ENCODE results near the gene PLD6.

Gene PLD6

GRCh38 chr17:17239832-17240231 is 33.7 kb upstream of the PLD6 start:
- Histone ChIP-seq H3K4me3 (ENCODE audit: low read length, poor library complexity, severe bottlenecking) (no peak overlapping the region), H3K9ac (ENCODE audit: low read depth, low read length, poor library complexity, severe bottlenecking) (no peak overlapping the region), H3K9me2 (replicated peaks; ENCODE audit: low read depth, low read length) (no peaks in the 10 kb centered on the region), H3K9me3 (ENCODE audit: insufficient read depth, low read depth, low read length) (no peaks in the 10 kb centered on the region), H2AFZ (ENCODE audit: low read length) (no peak overlapping the region), H4K20me1 (ENCODE audit: insufficient read depth, low read length, poor library complexity, severe bottlenecking) (no peaks in the 10 kb centered on the region), H3K4me2 (ENCODE audit: low read depth, low read length, poor library complexity, severe bottlenecking) (peak overlapping the region; percentile 13), H3K27me3 (ENCODE audit: insufficient read depth, low read length, poor library complexity, severe bottlenecking) (no peaks in the 10 kb centered on the region), H3K79me2 (ENCODE audit: insufficient read depth, low read length) (peaks cover 26% of the 10 kb centered on the region; the same call in 1 of the 2 replicates), H3K4me1 (ENCODE audit: insufficient read depth, low read length, poor library complexity, severe bottlenecking) (peaks cover 21% of the 10 kb centered on the region), H3F3A (ENCODE audit: low read depth) (no peaks in the 10 kb centered on the region; the same call in 1 of the 2 replicates), H3K36me3 (ENCODE audit: insufficient read depth, low read length) (no peaks in the 10 kb centered on the region)
- no peak for TF ChIP-seq EZH2phosphoT487 (IDR thresholded peaks at IDR 0.05; ENCODE audit: borderline replicate concordance)
- no peak for TF ChIP-seq CTCF (conservative IDR thresholded peaks at IDR 0.05; ENCODE audit: low read length)

GRCh38 chr17:17237026-17237799 is 31.1 kb upstream of the PLD6 start, which contains the start of gene FLCN:
FLCN (minus strand) TSS chr17:17237168; CDS start chr17:17228137, 9,031 bp downstream.
- H3K4me1 ChIP-seq (ENCODE audit: insufficient read depth, low read length, poor library complexity, severe bottlenecking): peaks cover 21% of the 10 kb centered on the region
- H3K9me3 ChIP-seq (ENCODE audit: insufficient read depth, low read depth, low read length): no peaks in the 10 kb centered on the region
- peak within 1 kb of the TSS; percentile 75 for H3K4me2 ChIP-seq (ENCODE audit: low read depth, low read length, poor library complexity, severe bottlenecking)
- H3K79me2 ChIP-seq (ENCODE audit: insufficient read depth, low read length): peaks cover 31% of the 10 kb centered on the region; the same call in 1 of the 2 replicates
- H3K9me2 ChIP-seq (replicated peaks; ENCODE audit: low read depth, low read length): no peaks in the 10 kb centered on the region
- no peaks in the 10 kb centered on the region for H3K36me3 ChIP-seq (ENCODE audit: insufficient read depth, low read length)
- H3K9ac ChIP-seq (ENCODE audit: low read depth, low read length, poor library complexity, severe bottlenecking): peak within 1 kb of the TSS; percentile 88
- TF ChIP-seq CTCF (conservative IDR thresholded peaks at IDR 0.05; ENCODE audit: low read length) (no peak), EZH2phosphoT487 (IDR thresholded peaks at IDR 0.05; ENCODE audit: borderline replicate concordance) (no peak)
- H4K20me1 ChIP-seq (ENCODE audit: insufficient read depth, low read length, poor library complexity, severe bottlenecking): no peaks in the 10 kb centered on the region
- peak within 1 kb of the TSS; percentile 99 for H2AFZ ChIP-seq (ENCODE audit: low read length)
- no peaks in the 10 kb centered on the region for H3K27me3 ChIP-seq (ENCODE audit: insufficient read depth, low read length, poor library complexity, severe bottlenecking)
- no peaks in the 10 kb centered on the region; the same call in 1 of the 2 replicates for H3F3A ChIP-seq (ENCODE audit: low read depth)
- H3K4me3 ChIP-seq (ENCODE audit: low read length, poor library complexity, severe bottlenecking): peak within 1 kb of the TSS; percentile 90

DNA sequence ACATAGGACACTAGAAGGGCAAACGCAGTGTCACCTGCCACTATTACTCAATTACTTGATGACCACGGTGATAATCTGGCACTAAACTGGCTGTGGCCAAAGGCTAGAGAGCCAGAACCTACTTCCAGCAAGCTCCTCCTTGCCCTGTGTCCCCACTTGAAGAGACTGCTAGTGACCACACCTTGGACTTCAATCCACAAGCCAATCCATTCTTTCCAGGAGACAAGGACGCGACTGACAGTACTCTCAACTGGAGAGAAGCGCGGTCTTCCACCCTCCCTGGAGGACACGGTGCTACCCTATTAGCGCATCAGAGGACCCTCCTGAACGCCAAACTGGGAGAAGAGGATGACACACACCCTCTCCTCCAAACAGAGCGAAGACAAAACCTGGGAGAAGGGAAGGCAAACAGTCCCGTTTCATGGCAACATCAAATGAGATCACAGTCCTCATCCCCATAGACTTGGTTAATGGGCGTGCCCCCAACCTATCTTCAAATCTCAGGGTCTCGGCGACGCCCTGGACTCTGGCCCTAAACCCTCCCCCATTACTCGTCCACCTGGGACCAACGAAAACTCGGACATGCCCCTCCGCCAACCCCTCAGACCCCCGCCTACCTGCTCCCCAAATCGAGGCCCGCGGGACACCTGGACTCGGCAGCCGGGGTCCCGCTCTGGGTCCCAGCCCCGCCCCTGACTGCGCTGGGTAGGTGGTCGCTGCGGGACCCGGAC is 30.3 kb upstream of the PLD6 start:
- H3K4me2 ChIP-seq (ENCODE audit: low read depth, low read length, poor library complexity, severe bottlenecking): peak overlapping the region; percentile 75
- peaks cover 31% of the 10 kb centered on the region; the same call in 1 of the 2 replicates for H3K79me2 ChIP-seq (ENCODE audit: insufficient read depth, low read length)
- no peak for TF ChIP-seq EZH2phosphoT487 (IDR thresholded peaks at IDR 0.05; ENCODE audit: borderline replicate concordance)
- TF ChIP-seq CTCF (conservative IDR thresholded peaks at IDR 0.05; ENCODE audit: low read length): no peak
- H3K9me3 ChIP-seq (ENCODE audit: insufficient read depth, low read depth, low read length): no peaks in the 10 kb centered on the region
- peak overlapping the region; percentile 99 for H2AFZ ChIP-seq (ENCODE audit: low read length)
- peaks cover 21% of the 10 kb centered on the region for H3K4me1 ChIP-seq (ENCODE audit: insufficient read depth, low read length, poor library complexity, severe bottlenecking)
- no peaks in the 10 kb centered on the region for H4K20me1 ChIP-seq (ENCODE audit: insufficient read depth, low read length, poor library complexity, severe bottlenecking)
- H3K4me3 ChIP-seq (ENCODE audit: low read length, poor library complexity, severe bottlenecking): peak overlapping the region; percentile 90
- H3K9me2 ChIP-seq (replicated peaks; ENCODE audit: low read depth, low read length): no peaks in the 10 kb centered on the region
- H3K36me3 ChIP-seq (ENCODE audit: insufficient read depth, low read length): no peaks in the 10 kb centered on the region; the same call in 1 of the 2 replicates
- peak overlapping the region; percentile 88 for H3K9ac ChIP-seq (ENCODE audit: low read depth, low read length, poor library complexity, severe bottlenecking)
- no peaks in the 10 kb centered on the region; the same call in 1 of the 2 replicates for H3F3A ChIP-seq (ENCODE audit: low read depth)
- H3K27me3 ChIP-seq (ENCODE audit: insufficient read depth, low read length, poor library complexity, severe bottlenecking): no peaks in the 10 kb centered on the region

Data from Loucy (cell line).